Spleen (tissue), 11 donors: Measurements from ENCODE around the gene DGKG. TPM values are rescaled to one million over a fixed set of nuclear protein-coding genes. Genes with fewer than 3 reads are reported as not detected.

ENCODE experiments used
- DNase-seq: peaks from one replicate; pipeline ENCODE4 v3.0.0-alpha.2; 2020
- H3K27ac ChIP-seq, 8 donors: fragments of 200-600 bp; sonication (generic) in 7 of 8; 1 replicate in 4 of 8; 2 replicates in 4 of 8; pipeline versions ENCODE4 v1.5.0 to v1.8.0; 2016 to 2021; ENCODE audit warnings: inconsistent platforms in 4 of 8, mild to moderate bottlenecking in 4 of 8, moderate library complexity in 1 of 8
- H3K27me3 ChIP-seq, 7 donors: fragments of 200-600 bp; sonication (generic) in 6 of 7; replicated peaks in 1 of 7; 1 replicate in 4 of 7; 2 replicates in 3 of 7; pipeline versions ENCODE4 v1.5.0 to v1.8.0; 2016 to 2021; ENCODE audit warnings: inconsistent platforms in 3 of 7, mild to moderate bottlenecking in 1 of 7
- H3K36me3 ChIP-seq, 6 donors: fragments of 200-600 bp; sonication (generic) in 5 of 6; 1 replicate in 4 of 6; 2 replicates in 2 of 6; pipeline versions ENCODE4 v1.5.0 to v1.8.0; 2016 to 2021; ENCODE audit warnings: inconsistent platforms in 2 of 6
- H3K4me1 ChIP-seq, 6 donors: fragments of 200-600 bp; sonication (generic) in 5 of 6; 1 replicate in 3 of 6; 2 replicates in 3 of 6; pipeline versions ENCODE4 v1.5.0 to v1.8.0; 2016 to 2021; ENCODE audit warnings: inconsistent platforms in 3 of 6
- H3K4me3 ChIP-seq, 8 donors: fragments of 200-600 bp; sonication (generic) in 7 of 8; 1 replicate in 4 of 8; 2 replicates in 4 of 8; pipeline versions ENCODE4 v1.5.0 to v1.8.0; 2016 to 2021; ENCODE audit warnings: inconsistent platforms in 4 of 8, mild to moderate bottlenecking in 4 of 8, moderate library complexity in 2 of 8
- H3K9me3 ChIP-seq, 8 donors: fragments of 200-600 bp; sonication (generic) in 7 of 8; 1 replicate in 4 of 8; 2 replicates in 4 of 8; pipeline versions ENCODE4 v1.5.0 to v1.8.0; 2016 to 2021; ENCODE audit warnings: inconsistent platforms in 4 of 8
- CTCF ChIP-seq, 11 experiments: fragments of 200-600 bp in 7 of 11; fragments of 450-650 bp in 4 of 11; sonication (generic) in 4 of 11; IDR thresholded peaks in 8 of 11; conservative IDR thresholded peaks in 3 of 11; 1 replicate in 7 of 11; 2 replicates in 4 of 11; pipeline versions ENCODE4 v1.4.0 to v1.8.0; 2016 to 2021; ENCODE audit warnings: antibody characterized with exemption in 11 of 11, inconsistent platforms in 4 of 11, mild to moderate bottlenecking in 1 of 11
- POLR2A ChIP-seq, 3 donors: fragments of 450-650 bp; IDR thresholded peaks; one replicate each; pipeline ENCODE4 v1.5.1; 2017; ENCODE audit warnings: antibody characterized with exemption in 3 of 3, mild to moderate bottlenecking in 1 of 3
- POLR2AphosphoS5 ChIP-seq, 3 donors: sonication (generic); formaldehyde crosslinking; IDR thresholded peaks; one replicate each; pipeline ENCODE4 v1.5.1; 2017; ENCODE audit warnings: antibody characterized with exemption in 3 of 3
- whole genome bisulfite sequencing, 5 donors: extraction: QIAGEN DNeasy Blood & Tissue Kit in 3 of 5; methylation state at CpG; one replicate each; pipeline versions ENCODE4 v1.1.5 to v1.1.7; 2013 to 2018; 5-methylcytosine and 5-hydroxymethylcytosine counted together
- intact Hi-C: fragments of 100-400 bp; cut with DNase I; formaldehyde crosslinking; loops from one replicate; pipeline ENCODE4 v1.15.0; 2023; ENCODE audit warnings: low total_unique reads
- polyA plus RNA-seq, 3 donors: library from polyadenylated mRNA; stranded (reverse); fragments of 200-250 nt; gene quantifications; one replicate each; pipeline ENCODE4 v1.2.1, GENCODE V29; 2013
- total RNA-seq, 7 donors: library from RNA; depleted of rRNA in 3 of 7; stranded (reverse); fragments of >200 nt in 3 of 7; fragmentation: NEBNext Ultra II Directional in 4 of 7; extraction: Animal tissue kit (Norgen Biotek cat#: 25700) in 4 of 7; gene quantifications; one replicate each; pipeline versions ENCODE4 v1.1.0 to v1.2.1, GENCODE V29; 2016 to 2021
- donor health status: healthy with polysubstance abuse.
- donor health status: DM: no; HTN: no; CAD: no; lungs with moderate emphysema.
- donor health status: DM: no; HTN: no; CAD: no.
- donor health status: Bipolar disorder and iron deficiency.
- donor health status: healthy.
- donor health status: DM: no; HTN: no; CAD: no.
- donor health status: DM: yes; HTN: yes; CAD: no.

Gene DGKG
- total and polyA plus RNA-seq, 10 donors: 0.22 to 7.7 (median 5.4) TPM

GRCh38 chr3:186151077-186151971 is 210.7 kb downstream of the DGKG start:
- Histone ChIP-seq H3K9me3 (no peaks in the 10 kb centered on the region), H3K27ac (peak overlapping the region in 7 of 8 donors; percentile 9 to 86 (median 53)), H3K4me1 (peaks cover 11 to 51% (median 31%) of the 10 kb centered on the region in 6 donors), H3K36me3 (peaks cover 0 to 6% (median 0%) of the 10 kb centered on the region in 6 donors), H3K4me3 (peak overlapping the region in 1 of 8 donors; percentile 4), H3K27me3 (no peaks in the 10 kb centered on the region)
- no peak for DNase-seq
- intact Hi-C loops: no loop called here
- no peak for TF ChIP-seq CTCF (IDR thresholded peaks at IDR 0.05 in 8 of 11, conservative IDR thresholded peaks at IDR 0.05 in 3 of 11)
- no peak for TF ChIP-seq POLR2AphosphoS5 (IDR thresholded peaks at IDR 0.05)
- TF ChIP-seq POLR2A (IDR thresholded peaks at IDR 0.05): no peak
- WGBS, 5 donors: 58 to 69% (median 63%) methylated on average over 7 of the region's 7 CpGs

GRCh38 chr3:186150041-186150830 is 211.8 kb downstream of the DGKG start:
- Histone ChIP-seq H3K9me3 (no peaks in the 10 kb centered on the region), H3K4me3 (no peak overlapping the region), H3K27ac (peak overlapping the region in 3 of 8 donors; percentile 54 to 86 (median 76)), H3K27me3 (no peaks in the 10 kb centered on the region), H3K4me1 (peaks cover 11 to 51% (median 31%) of the 10 kb centered on the region in 6 donors), H3K36me3 (peaks cover 0 to 6% (median 0%) of the 10 kb centered on the region in 6 donors)
- 65 to 74% (median 70%) methylated on average over 11 of the region's 11 CpGs for WGBS, 5 donors
- intact Hi-C loops: no loop called here
- TF ChIP-seq POLR2AphosphoS5 (IDR thresholded peaks at IDR 0.05) (no peak), CTCF (IDR thresholded peaks at IDR 0.05 in 8 of 11, conservative IDR thresholded peaks at IDR 0.05 in 3 of 11) (no peak)
- no peak for DNase-seq

- TF ChIP-seq POLR2AphosphoS5 (IDR thresholded peaks at IDR 0.05): no peak
- no peak for TF ChIP-seq CTCF (IDR thresholded peaks at IDR 0.05 in 8 of 11, conservative IDR thresholded peaks at IDR 0.05 in 3 of 11)
- Histone ChIP-seq H3K36me3 (peaks cover 0 to 6% (median 0%) of the 10 kb centered on the region in 6 donors), H3K4me1 (peaks cover 11 to 51% (median 31%) of the 10 kb centered on the region in 6 donors), H3K4me3 (no peak overlapping the region), H3K27me3 (peaks cover 0 to 2% (median 0%) of the 10 kb centered on the region in 7 donors), H3K27ac (no peak overlapping the region), H3K9me3 (no peaks in the 10 kb centered on the region)
- intact Hi-C loops: no loop called here
- WGBS, 5 donors: 82 to 88% (median 87%) methylated on average over 15 of the region's 15 CpGs
- no peak for DNase-seq
Observed at GRCh38 chr3:186149319-186149960, 212.6 kb downstream of the DGKG start.
